ENCODE results near the gene SNAP91. TPM values are rescaled to one million over a fixed set of nuclear protein-coding genes. Genes with fewer than 3 reads are reported as not detected.
A peak's percentile ranks its signal among the peaks of the same experiment; 100 is the strongest.

The SNAP91 gene
- total and polyA plus RNA-seq, 2 donors (not counting 1 experiment from before 2014, with no cell fraction given), result not detected

DNA sequence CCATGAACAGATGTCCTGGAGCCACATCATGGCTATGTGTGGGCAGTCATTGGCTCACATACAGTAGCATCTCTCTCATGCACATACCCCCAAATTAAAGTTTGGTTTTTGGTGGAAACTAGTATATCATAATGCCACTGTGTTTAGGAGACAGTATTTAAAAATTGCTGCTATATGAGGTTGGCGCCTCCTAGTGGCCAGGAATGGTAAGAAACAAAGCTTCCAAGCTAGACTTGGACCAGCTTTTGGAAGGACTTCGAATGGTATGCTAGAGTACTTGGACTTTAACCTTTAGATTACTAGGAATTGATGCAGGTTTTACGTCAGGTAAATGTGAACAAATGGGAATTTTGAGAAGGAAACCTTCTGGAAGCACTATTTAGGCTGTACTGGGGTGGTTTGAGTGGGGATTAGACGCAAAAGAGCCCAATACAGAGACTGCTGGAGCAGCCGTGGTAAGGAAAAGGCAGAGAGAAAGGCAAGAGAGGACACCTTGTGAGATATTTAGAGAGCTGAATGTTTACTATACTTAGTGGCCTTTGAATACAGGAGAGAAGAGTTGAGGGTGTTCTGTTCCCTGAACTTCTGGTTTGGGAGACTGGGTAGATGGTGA, 172.8 kb downstream of the SNAP91 start:
- H3K27me3 Mint-ChIP-seq, result no peaks in the 10 kb centered on the region
- ATAC-seq (ENCODE audit: low read depth) (peak; percentile 24), DNase-seq (peak; percentile 47)
- Histone ChIP-seq H2AFZ (ENCODE audit: insufficient read depth, low read depth, low read length, poor library complexity, severe bottlenecking) (no peak overlapping the region), H3K79me2 (ENCODE audit: control insufficient read depth, insufficient read depth, low read length) (no peaks in the 10 kb centered on the region), H3K4me2 (replicated peaks; ENCODE audit: low read depth, low read length, poor library complexity, severe bottlenecking) (no peak overlapping the region), H3K27me3 (replicated peaks in 1 of 4; ENCODE audit: control extremely low read depth in 1 of 4, control insufficient read depth in 3 of 4, insufficient read depth in 4 of 4, low read length in 3 of 4) (no peaks in the 10 kb centered on the region), H3K36me3 (replicated peaks in 1 of 2; ENCODE audit: control extremely low read depth in 1 of 2, control insufficient read depth in 1 of 2, extremely low read depth in 1 of 2, insufficient read depth in 2 of 2, low read length in 1 of 2) (no peaks in the 10 kb centered on the region), H3K4me3 (ENCODE audit: control extremely low read depth in 1 of 5, extremely low read depth in 1 of 5, insufficient read depth in 1 of 5, low read depth in 2 of 5, low read length in 4 of 5) (no peak overlapping the region), H4K20me1 (ENCODE audit: control insufficient read depth, insufficient read depth, low read length, poor library complexity, severe bottlenecking) (no peaks in the 10 kb centered on the region), H3K27ac (ENCODE audit: low read length in 2 of 2) (no peak overlapping the region), H3K4me1 (ENCODE audit: control insufficient read depth in 2 of 2, insufficient read depth in 2 of 2, low read length in 2 of 2) (no peaks in the 10 kb centered on the region), H3K9ac (ENCODE audit: low read length) (no peak overlapping the region), H3K9me3 (ENCODE audit: control extremely low read depth in 1 of 3, control insufficient read depth in 2 of 3, insufficient read depth in 1 of 3, low read length in 2 of 3) (no peaks in the 10 kb centered on the region)
- POLR2A ChIA-PET, result no interaction called here
- 55% methylated on average over 5 of the region's 5 CpGs for WGBS (ENCODE audit: insufficient coverage)
- CTCF ChIA-PET, result interaction anchor here (0.6 to 1.3 kb wide), 3 partner anchors 11 to 1265 kb away, joined by 3 to 5 read pairs (median 5); no protein-coding TSS in a partner anchor
- H3K9me3 Mint-ChIP-seq (ENCODE audit: insufficient read depth), result peaks cover 2% of the 10 kb centered on the region
- peak; percentile 69 for TF ChIP-seq CTCF (IDR thresholded peaks at IDR 0.05)
- no peak for TF ChIP-seq EZH2 (IDR thresholded peaks at IDR 0.05; ENCODE audit: borderline replicate concordance, insufficient read depth, low read depth, low read length, poor library complexity, severe bottlenecking)
- no peak overlapping the region for H3K27ac Mint-ChIP-seq
- no peak overlapping the region for H3K4me3 Mint-ChIP-seq
- intact Hi-C loops (cut with micrococcal nuclease), result no loop called here
- no peaks in the 10 kb centered on the region for H3K4me1 Mint-ChIP-seq

DNA sequence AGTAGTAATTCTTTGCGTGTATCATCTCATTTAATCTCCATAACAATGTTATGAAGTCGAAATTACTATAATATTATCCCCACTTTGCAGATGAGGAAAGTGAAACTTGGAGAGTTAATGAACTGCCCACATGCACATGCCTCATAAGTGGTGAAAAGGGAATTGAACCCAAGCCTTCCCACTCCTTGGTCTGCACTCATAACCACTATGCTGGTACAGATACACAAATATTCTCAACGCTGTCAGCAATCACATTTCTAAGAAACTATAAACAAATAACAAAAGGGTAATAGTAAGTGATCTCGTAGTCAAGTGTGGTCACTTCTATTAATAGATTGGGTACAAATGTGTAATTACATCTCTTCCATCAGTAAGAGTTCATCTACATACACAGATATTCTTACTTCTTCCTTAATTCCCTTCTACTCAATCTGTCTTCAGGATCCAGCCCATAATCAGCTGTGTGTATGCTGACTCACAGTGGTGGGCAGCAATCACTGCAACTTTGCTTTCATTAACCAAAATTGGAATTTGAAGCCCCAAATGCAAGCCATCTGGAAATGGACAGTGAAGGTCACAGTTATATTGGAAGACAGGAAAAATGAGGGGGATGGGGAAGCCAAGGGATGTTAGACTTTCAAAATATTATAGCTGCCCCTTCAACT, 190.0 kb downstream of the SNAP91 start:
- Histone ChIP-seq H4K20me1 (ENCODE audit: control insufficient read depth, insufficient read depth, low read length, poor library complexity, severe bottlenecking) (no peaks in the 10 kb centered on the region), H3K27me3 (replicated peaks in 1 of 4; ENCODE audit: control extremely low read depth in 1 of 4, control insufficient read depth in 3 of 4, insufficient read depth in 4 of 4, low read length in 3 of 4) (peaks cover 0 to 6% (median 0%) of the 10 kb centered on the region in 4 experiments), H2AFZ (ENCODE audit: insufficient read depth, low read depth, low read length, poor library complexity, severe bottlenecking) (no peak overlapping the region), H3K79me2 (ENCODE audit: control insufficient read depth, insufficient read depth, low read length) (no peaks in the 10 kb centered on the region), H3K4me1 (ENCODE audit: control insufficient read depth in 2 of 2, insufficient read depth in 2 of 2, low read length in 2 of 2) (no peaks in the 10 kb centered on the region), H3K4me2 (replicated peaks; ENCODE audit: low read depth, low read length, poor library complexity, severe bottlenecking) (no peak overlapping the region), H3K27ac (ENCODE audit: low read length in 2 of 2) (no peak overlapping the region), H3K9ac (ENCODE audit: low read length) (no peak overlapping the region), H3K36me3 (replicated peaks in 1 of 2; ENCODE audit: control extremely low read depth in 1 of 2, control insufficient read depth in 1 of 2, extremely low read depth in 1 of 2, insufficient read depth in 2 of 2, low read length in 1 of 2) (no peaks in the 10 kb centered on the region), H3K9me3 (ENCODE audit: control extremely low read depth in 1 of 3, control insufficient read depth in 2 of 3, insufficient read depth in 1 of 3, low read length in 2 of 3) (no peaks in the 10 kb centered on the region), H3K4me3 (ENCODE audit: control extremely low read depth in 1 of 5, extremely low read depth in 1 of 5, insufficient read depth in 1 of 5, low read depth in 2 of 5, low read length in 4 of 5) (no peak overlapping the region)
- ChIA-PET POLR2A (no interaction called here), CTCF (interaction anchor here (0.9 to 1.2 kb wide), 2 partner anchors 8 to 13 kb away, joined by 3 read pairs; no protein-coding TSS in a partner anchor)
- Mint-ChIP-seq H3K4me3 (no peak overlapping the region), H3K9me3 (ENCODE audit: insufficient read depth) (no peaks in the 10 kb centered on the region), H3K27ac (no peak overlapping the region), H3K4me1 (no peaks in the 10 kb centered on the region), H3K27me3 (peaks cover 19% of the 10 kb centered on the region)
- intact Hi-C loops (cut with micrococcal nuclease), result no loop called here
- ATAC-seq (ENCODE audit: low read depth), result no peak
- no peak for DNase-seq
- TF ChIP-seq EZH2 (IDR thresholded peaks at IDR 0.05; ENCODE audit: borderline replicate concordance, insufficient read depth, low read depth, low read length, poor library complexity, severe bottlenecking) (no peak), CTCF (IDR thresholded peaks at IDR 0.05) (no peak)
- no CpG with 5 or more reads among the region's 4 CpGs for WGBS (ENCODE audit: insufficient coverage)
